SK-N-MC (cell line): ENCODE results near the gene MIXL1.

Experiments used
- EZH2 ChIP-seq: fragments of 200-600 bp; sonication (generic); IDR thresholded peaks from one replicate; pipeline ENCODE4 v1.6.1; 2017; ENCODE audit warnings: antibody characterized with exemption
- FOXP2 ChIP-seq: optimal IDR thresholded peaks from 2 replicates; pipeline ENCODE3; 2011; ENCODE audit warnings: mild to moderate bottlenecking, moderate library complexity; ENCODE audit not compliant: insufficient read depth; ENCODE audit errors: extremely low read length, control extremely low read depth
- POLR2AphosphoS5 ChIP-seq: IDR thresholded peaks from 2 replicates; pipeline ENCODE4 v1.6.1; 2012; ENCODE audit warnings: mild to moderate bottlenecking, low read depth, low read length, borderline replicate concordance

- TF ChIP-seq POLR2AphosphoS5: no peak
- TF ChIP-seq EZH2: no peak
- TF ChIP-seq FOXP2: no peak
These were observed 36.1 kb upstream of the MIXL1 start for GRCh38 chr1:226187380-226187779.
